Fibroblast of mammary gland (primary cell): ENCODE measurements around the gene MEGF9.

Experiments
- DNase-seq: peaks from one replicate; pipeline ENCODE4 v3.0.0-alpha.2; 2010; ENCODE audit warnings: low read depth
- H3K4me3 ChIP-seq: 2 replicates; pipeline ENCODE4 v1.5.1; 2011; ENCODE audit warnings: low read depth, mild to moderate bottlenecking, low read length, moderate library complexity; ENCODE audit not compliant: control insufficient read depth
- CTCF ChIP-seq: conservative IDR thresholded peaks from 2 replicates; pipeline ENCODE4 v1.5.1; 2011; ENCODE audit warnings: low read depth, low read length, inconsistent platforms; ENCODE audit not compliant: control insufficient read depth, insufficient read depth

The MEGF9 gene

DNA sequence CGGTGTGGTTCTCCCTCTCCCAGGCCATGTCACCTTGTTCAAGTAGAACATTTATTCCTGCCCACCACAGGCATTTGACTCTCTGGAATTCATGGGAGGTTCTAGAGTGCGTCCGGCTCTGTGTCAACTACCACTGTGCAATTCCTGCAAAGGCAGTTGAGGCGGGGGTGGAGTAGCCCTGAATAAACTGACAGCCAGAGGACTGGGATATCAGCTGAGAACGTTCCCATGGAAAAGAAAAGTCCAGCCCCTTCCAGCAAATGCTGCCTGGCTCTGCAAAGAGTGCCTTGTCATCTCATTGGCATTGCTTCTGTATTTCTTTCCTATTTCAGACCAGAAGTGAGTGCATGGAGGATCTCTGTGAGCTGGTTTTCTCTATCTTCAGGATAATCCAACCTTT lies 18.9 kb upstream of the MEGF9 start:
- H3K4me3 ChIP-seq, result no peak overlapping the region
- TF ChIP-seq CTCF, result no peak
- peak; percentile 57 for DNase-seq

DNA sequence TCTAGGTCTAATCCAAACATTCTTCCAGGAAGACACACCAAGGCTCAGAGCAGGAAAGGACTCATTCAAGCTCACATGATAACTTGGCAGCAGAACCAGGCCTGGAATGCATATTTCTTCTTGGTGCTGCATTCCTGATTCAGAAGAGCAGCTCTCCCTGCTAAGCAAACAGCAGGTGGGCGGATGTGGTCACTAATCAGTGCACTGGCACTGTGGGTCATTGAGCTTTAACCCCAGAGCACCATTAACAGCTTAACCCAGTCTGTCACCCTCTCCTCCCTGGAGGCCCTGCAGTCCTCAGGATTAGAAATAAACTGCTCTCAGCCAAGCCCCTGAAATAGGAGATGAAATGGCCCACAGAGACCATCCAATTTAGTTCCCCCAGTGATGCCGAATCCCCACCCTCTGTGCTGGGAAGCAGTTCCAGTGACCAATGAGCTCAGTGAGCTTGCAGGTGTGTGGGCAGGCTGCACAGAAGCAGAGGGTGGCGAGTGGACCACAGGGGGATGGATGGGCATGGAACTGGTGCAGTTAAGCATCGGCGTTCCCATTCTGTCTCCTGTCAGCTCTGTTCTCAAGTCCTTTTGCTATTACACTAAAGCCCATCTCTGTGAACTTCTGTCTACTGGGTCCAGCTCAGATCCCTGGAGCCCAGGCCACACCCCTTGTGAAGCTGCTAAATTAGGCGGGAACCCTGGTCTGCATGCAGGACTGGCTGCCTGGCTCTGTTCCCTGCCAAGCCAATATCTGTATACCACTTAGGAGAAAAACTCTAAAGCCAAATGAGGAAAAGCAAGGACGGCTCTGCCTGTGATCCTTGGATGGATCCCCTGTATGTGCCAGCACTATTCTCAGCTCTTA lies 16.6 kb upstream of the MEGF9 start:
- DNase-seq, result peak; percentile 86
- no peak overlapping the region for H3K4me3 ChIP-seq
- TF ChIP-seq CTCF, result no peak

GRCh38 chr9:120729791-120730241 lies 15.5 kb upstream of the MEGF9 start:
- no peak overlapping the region for H3K4me3 ChIP-seq
- DNase-seq, result no peak
- TF ChIP-seq CTCF, result peak; percentile 9

DNA sequence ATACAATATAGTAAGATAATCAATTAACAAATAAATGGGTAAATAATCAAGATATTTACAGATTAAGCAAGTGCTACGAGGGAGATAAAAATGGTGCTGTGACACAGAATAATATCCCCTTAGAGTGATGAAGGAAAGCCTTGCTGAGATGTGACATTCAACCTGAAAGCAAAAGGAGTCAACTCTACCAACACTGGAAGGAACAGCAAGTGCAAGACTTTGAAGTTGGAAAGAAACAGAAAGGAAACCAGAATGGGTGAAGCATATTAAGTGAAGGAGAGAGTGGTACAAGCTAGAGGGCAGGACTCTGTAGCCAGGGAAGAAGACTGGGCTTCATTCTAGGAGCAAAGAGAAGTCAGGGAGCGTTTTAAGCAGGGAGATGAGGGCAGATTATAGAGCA lies 12.2 kb upstream of the MEGF9 start:
- TF ChIP-seq CTCF, result no peak
- no peak for DNase-seq

GRCh38 chr9:120725907-120726306 lies 11.6 kb upstream of the MEGF9 start:
- TF ChIP-seq CTCF, result no peak
- no peak for DNase-seq
- no peak overlapping the region for H3K4me3 ChIP-seq

More for the DNA sequence above, 12.2 kb upstream of the MEGF9 start:
- H3K4me3 ChIP-seq, result no peak overlapping the region

DNA sequence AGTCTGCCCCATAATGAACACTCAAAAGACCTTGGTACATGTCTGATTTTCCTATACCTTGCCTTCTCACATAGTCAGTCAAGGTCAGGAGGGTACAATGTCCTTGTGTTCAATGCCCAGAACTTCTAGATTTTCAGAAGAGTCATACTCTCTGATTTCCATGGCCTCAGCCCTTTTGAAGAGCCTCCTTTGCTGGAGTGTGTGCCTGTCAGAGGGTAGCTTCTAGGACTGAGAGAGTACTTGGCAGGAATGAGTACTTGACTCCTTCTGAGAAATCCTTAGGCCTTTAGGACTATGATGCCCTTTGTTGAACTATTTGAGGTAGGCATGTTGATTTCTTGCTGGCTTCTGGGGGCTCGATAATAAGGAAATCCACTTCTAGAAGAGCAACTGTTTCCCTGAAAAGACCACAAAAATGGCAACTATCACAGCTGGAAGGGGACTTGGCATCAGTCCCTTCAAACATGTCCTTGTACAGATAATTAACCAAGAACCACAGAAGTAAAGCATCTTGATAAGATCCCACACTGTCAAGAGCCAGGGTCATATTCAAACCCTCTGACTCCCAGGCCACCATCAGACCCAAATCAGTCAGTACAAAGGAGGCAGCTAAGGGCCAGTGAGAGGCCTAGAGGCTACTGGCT lies 10.6 kb upstream of the MEGF9 start:
- no peak for TF ChIP-seq CTCF
- DNase-seq, result no peak
- no peak overlapping the region for H3K4me3 ChIP-seq
